H9 (cell line): Measurements from ENCODE around the gene OR2H2. TPM values are rescaled to one million over a fixed set of nuclear protein-coding genes. Genes with fewer than 3 reads are reported as not detected.

Source experiments
- DNase-seq: peaks from one replicate; pipeline ENCODE4 v3.0.0-alpha.2; 2017
- H2AFZ ChIP-seq: one replicate; pipeline ENCODE4 v1.6.1; 2013; ENCODE audit warnings: mild to moderate bottlenecking, low read length, control low read depth, moderate library complexity
- H2AK5ac ChIP-seq: 2 replicates; pipeline ENCODE4 v1.6.1; 2013; ENCODE audit warnings: low read length, control low read depth, mixed read lengths; ENCODE audit not compliant: insufficient read length
- H2BK120ac ChIP-seq: one replicate; pipeline ENCODE4 v1.6.1; 2013; ENCODE audit warnings: low read depth, mild to moderate bottlenecking, low read length, control low read depth, inconsistent platforms; ENCODE audit not compliant: poor library complexity, severe bottlenecking
- H2BK12ac ChIP-seq: 2 replicates; pipeline ENCODE4 v1.6.1; 2013; ENCODE audit warnings: low read length, control low read depth, mixed read lengths, low read depth; ENCODE audit not compliant: insufficient read length
- H2BK15ac ChIP-seq: 2 replicates; pipeline ENCODE4 v1.6.1; 2013; ENCODE audit warnings: low read depth, low read length, control low read depth
- H2BK20ac ChIP-seq: one replicate; pipeline ENCODE4 v1.6.1; 2013; ENCODE audit warnings: low read depth, mild to moderate bottlenecking, low read length, control low read depth, inconsistent platforms; ENCODE audit not compliant: poor library complexity, severe bottlenecking
- H2BK5ac ChIP-seq: 2 replicates; pipeline ENCODE4 v1.6.1; 2013; ENCODE audit warnings: low read length, control low read depth, mixed read lengths; ENCODE audit not compliant: insufficient read length
- H3K14ac ChIP-seq: 2 replicates; pipeline ENCODE4 v1.6.1; 2013; ENCODE audit warnings: low read length, control low read depth; ENCODE audit not compliant: insufficient read depth
- H3K18ac ChIP-seq: 2 replicates; pipeline ENCODE4 v1.6.1; 2013; ENCODE audit warnings: low read depth, mild to moderate bottlenecking, mixed read lengths, low read length, control low read depth; ENCODE audit not compliant: insufficient read length
- H3K23ac ChIP-seq: 2 replicates; pipeline ENCODE4 v1.6.1; 2013; ENCODE audit warnings: low read length, control low read depth, mixed read lengths, low read depth; ENCODE audit not compliant: insufficient read length
- H3K23me2 ChIP-seq: 2 replicates; pipeline ENCODE4 v1.6.1; 2013; ENCODE audit warnings: low read depth, mild to moderate bottlenecking, mixed read lengths, low read length, control low read depth; ENCODE audit not compliant: insufficient read length, poor library complexity, severe bottlenecking
- H3K27ac ChIP-seq: 2 replicates; pipeline ENCODE4 v1.5.1; 2013; ENCODE audit warnings: low read length, control low read depth, mixed read lengths, low read depth; ENCODE audit not compliant: insufficient read length
- H3K27me3 ChIP-seq: 2 replicates; pipeline ENCODE4 v1.6.1; 2013; ENCODE audit warnings: low read length, control low read depth, inconsistent platforms; ENCODE audit not compliant: insufficient read depth
- H3K4ac ChIP-seq: 2 replicates; pipeline ENCODE4 v1.6.1; 2013; ENCODE audit warnings: low read depth, mild to moderate bottlenecking, control low read depth, inconsistent platforms, low read length, moderate library complexity
- H3K4me1 ChIP-seq: 2 replicates; pipeline ENCODE4 v1.6.1; 2013; ENCODE audit warnings: low read length, control low read depth, inconsistent platforms; ENCODE audit not compliant: insufficient read depth
- H3K4me2 ChIP-seq: 2 replicates; pipeline ENCODE4 v1.6.1; 2013; ENCODE audit warnings: low read length, control low read depth, mixed read lengths; ENCODE audit not compliant: insufficient read length, insufficient read depth
- H3K56ac ChIP-seq: 2 replicates; pipeline ENCODE4 v1.6.1; 2013; ENCODE audit warnings: low read depth, mild to moderate bottlenecking, mixed read lengths, low read length, control low read depth; ENCODE audit not compliant: insufficient read length
- H3K79me1 ChIP-seq: 2 replicates; pipeline ENCODE4 v1.6.1; 2013; ENCODE audit warnings: low read depth, mild to moderate bottlenecking, moderate library complexity, low read length, control low read depth, inconsistent platforms; ENCODE audit not compliant: insufficient read depth, poor library complexity, severe bottlenecking
- H3K79me2 ChIP-seq: 2 replicates; pipeline ENCODE4 v1.6.1; 2013; ENCODE audit warnings: low read length, control low read depth, inconsistent platforms; ENCODE audit not compliant: insufficient read depth
- H3K9ac ChIP-seq: 2 replicates; pipeline ENCODE4 v1.6.1; 2013; ENCODE audit warnings: low read length, control low read depth, mixed read lengths; ENCODE audit not compliant: insufficient read length; ENCODE audit errors: extremely low read depth
- H3K9me3 ChIP-seq: one replicate; pipeline ENCODE4 v1.6.1; 2013; ENCODE audit warnings: low read depth, low read length, inconsistent platforms; ENCODE audit not compliant: control insufficient read depth
- H3T11ph ChIP-seq: one replicate; pipeline ENCODE4 v1.6.1; 2013; ENCODE audit warnings: mild to moderate bottlenecking, low read length, control low read depth, inconsistent platforms
- H4K20me1 ChIP-seq: one replicate; pipeline ENCODE4 v1.6.1; 2013; ENCODE audit not compliant: control insufficient read depth, insufficient read length, insufficient read depth
- H4K5ac ChIP-seq: 2 replicates; pipeline ENCODE4 v1.6.1; 2013; ENCODE audit warnings: low read depth, mild to moderate bottlenecking, mixed read lengths, low read length, control low read depth; ENCODE audit not compliant: insufficient read length
- H4K8ac ChIP-seq: replicated peaks from 2 replicates; pipeline ENCODE4 v1.6.1; 2013; ENCODE audit warnings: low read length, control low read depth, mixed read lengths, low read depth; ENCODE audit not compliant: insufficient read length
- H4K91ac ChIP-seq: 2 replicates; pipeline ENCODE4 v1.6.1; 2013; ENCODE audit warnings: low read depth, mild to moderate bottlenecking, moderate library complexity, mixed read lengths, low read length, control low read depth; ENCODE audit not compliant: insufficient read length
- H3K27ac Mint-ChIP-seq, 3 experiments: 2 replicates in 2 of 3; 3 replicates in 1 of 3; pipeline ENCODE4 v1.8.0; 2020 to 2021; ENCODE audit warnings: mixed read lengths in 3 of 3, mild to moderate bottlenecking in 1 of 3, moderate library complexity in 1 of 3
- H3K27me3 Mint-ChIP-seq: 2 replicates; pipeline ENCODE4 v1.8.0; 2021; ENCODE audit warnings: low read depth, mild to moderate bottlenecking, moderate library complexity, mixed read lengths
- H3K36me3 Mint-ChIP-seq, 3 experiments: 2 replicates in 2 of 3; 3 replicates in 1 of 3; pipeline ENCODE4 v1.8.0; 2020 to 2021; ENCODE audit warnings: low read depth in 3 of 3, mixed read lengths in 3 of 3; ENCODE audit not compliant: insufficient read depth in 1 of 3
- H3K4me1 Mint-ChIP-seq, 2 experiments: 2 replicates each; pipeline ENCODE4 v1.8.0; 2020; ENCODE audit warnings: mixed read lengths in 2 of 2
- H3K4me3 Mint-ChIP-seq, 2 experiments: 2 replicates in 1 of 2; 3 replicates in 1 of 2; pipeline ENCODE4 v1.8.0; 2020 to 2021; ENCODE audit warnings: mild to moderate bottlenecking in 2 of 2, mixed read lengths in 2 of 2, moderate library complexity in 1 of 2
- H3K9me3 Mint-ChIP-seq, 2 experiments: 2 replicates in 1 of 2; 3 replicates in 1 of 2; pipeline ENCODE4 v1.8.0; 2020; ENCODE audit warnings: mild to moderate bottlenecking in 2 of 2, mixed read lengths in 2 of 2, moderate library complexity in 1 of 2
- WGBS: extraction: QIAGEN DNeasy Blood & Tissue Kit; methylation state at CpG from one replicate; pipeline ENCODE4 v1.1.7; 2013; ENCODE audit warnings: missing lambda C conversion rate, low lambda C conversion rate, mixed read lengths; ENCODE audit not compliant: insufficient read length; ENCODE audit errors: extremely low coverage; 5-methylcytosine and 5-hydroxymethylcytosine counted together
- total RNA-seq: library from RNA; stranded (reverse); gene quantifications from 2 replicates; pipeline ENCODE4 v1.2.1, GENCODE V29; 2021
- TF ChIP-seq, protein P1 (sequence below): fragments of 200-600 bp; sonication (generic); conservative IDR thresholded peaks from 3 replicates; pipeline ENCODE4 v1.8.0; 2021; ENCODE audit warnings: antibody characterized with exemption, mild to moderate bottlenecking

The OR2H2 gene
- total RNA-seq, 1 experiment from 2014 or later, result not detected

DNA sequence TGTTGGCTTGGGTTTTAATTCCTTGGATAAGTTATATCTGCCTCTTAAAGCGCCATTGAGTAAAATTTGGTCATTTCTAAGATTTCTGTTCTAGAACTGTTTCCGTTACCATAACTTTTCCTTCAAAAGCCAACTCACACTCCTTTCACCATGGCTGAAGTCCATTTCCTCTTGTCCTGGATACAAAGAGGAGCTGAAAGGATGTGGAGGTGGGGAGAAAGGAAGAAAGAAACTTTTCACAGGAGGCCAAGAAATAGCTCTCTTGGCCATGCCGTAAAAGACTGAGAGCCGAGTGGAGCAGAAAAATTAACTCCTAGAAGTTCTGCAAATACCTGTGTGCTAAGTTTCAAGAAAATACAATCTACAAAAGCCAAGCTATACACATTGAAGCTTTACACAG is 26.5 kb downstream of the OR2H2 start:
- H3K4me1 Mint-ChIP-seq, result no peaks in the 10 kb centered on the region; a peak in 1 of 4 replicates
- Histone ChIP-seq H3K9me3 (no peaks in the 10 kb centered on the region), H3K27ac (no peak overlapping the region), H2BK12ac (no peak overlapping the region), H3K27me3 (no peaks in the 10 kb centered on the region), H3K79me2 (no peaks in the 10 kb centered on the region), H3K14ac (no peak overlapping the region), H3K4ac (no peak overlapping the region), H3K56ac (no peak overlapping the region), H4K91ac (no peak overlapping the region), H3K23ac (no peak overlapping the region), H3K4me1 (no peaks in the 10 kb centered on the region), H2BK120ac (no peak overlapping the region), H3T11ph (no peak overlapping the region), H3K79me1 (no peaks in the 10 kb centered on the region), H2BK15ac (no peak overlapping the region), H3K9ac (no peak overlapping the region), H2BK20ac (no peak overlapping the region), H3K23me2 (no peaks in the 10 kb centered on the region), H4K20me1 (no peaks in the 10 kb centered on the region), H3K18ac (no peak overlapping the region), H2AK5ac (no peak overlapping the region), H2AFZ (no peak overlapping the region), H3K4me2 (no peak overlapping the region), H2BK5ac (no peak overlapping the region), H4K8ac (no peak overlapping the region), H4K5ac (no peak overlapping the region)
- TF ChIP-seq, protein P1, sequence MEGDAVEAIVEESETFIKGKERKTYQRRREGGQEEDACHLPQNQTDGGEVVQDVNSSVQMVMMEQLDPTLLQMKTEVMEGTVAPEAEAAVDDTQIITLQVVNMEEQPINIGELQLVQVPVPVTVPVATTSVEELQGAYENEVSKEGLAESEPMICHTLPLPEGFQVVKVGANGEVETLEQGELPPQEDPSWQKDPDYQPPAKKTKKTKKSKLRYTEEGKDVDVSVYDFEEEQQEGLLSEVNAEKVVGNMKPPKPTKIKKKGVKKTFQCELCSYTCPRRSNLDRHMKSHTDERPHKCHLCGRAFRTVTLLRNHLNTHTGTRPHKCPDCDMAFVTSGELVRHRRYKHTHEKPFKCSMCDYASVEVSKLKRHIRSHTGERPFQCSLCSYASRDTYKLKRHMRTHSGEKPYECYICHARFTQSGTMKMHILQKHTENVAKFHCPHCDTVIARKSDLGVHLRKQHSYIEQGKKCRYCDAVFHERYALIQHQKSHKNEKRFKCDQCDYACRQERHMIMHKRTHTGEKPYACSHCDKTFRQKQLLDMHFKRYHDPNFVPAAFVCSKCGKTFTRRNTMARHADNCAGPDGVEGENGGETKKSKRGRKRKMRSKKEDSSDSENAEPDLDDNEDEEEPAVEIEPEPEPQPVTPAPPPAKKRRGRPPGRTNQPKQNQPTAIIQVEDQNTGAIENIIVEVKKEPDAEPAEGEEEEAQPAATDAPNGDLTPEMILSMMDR, result no peak
- H3K4me3 Mint-ChIP-seq, result no peak overlapping the region
- WGBS, result no CpG with 5 or more reads among the region's 4 CpGs
- peaks cover 67 to 97% (median 80%) of the 10 kb centered on the region in 3 experiments; a peak in 6 of 7 replicates for H3K36me3 Mint-ChIP-seq
- peaks cover 2% of the 10 kb centered on the region; the same call in 1 of the 2 replicates for H3K27me3 Mint-ChIP-seq
- H3K9me3 Mint-ChIP-seq, result no peaks in the 10 kb centered on the region
- no peak for DNase-seq
- H3K27ac Mint-ChIP-seq, result no peak overlapping the region; a peak in 1 of 7 replicates
